Activated CD4-positive, CD25-positive, alpha-beta regulatory T cell treated with anti-CD3 and anti-CD28 coated beads, Interleukin-2, amount 50 U/mL, for 24 hours (primary cell): ENCODE data around the gene FAT1.

Experiments
- ATAC-seq, 2 donors: fragments of 150-1000 bp; cut with Tn5 transposase; one replicate each; pipeline ENCODE4 v1.10.0; 2021; ENCODE audit warnings: mild to moderate bottlenecking in 1 of 2, moderate library complexity in 1 of 2

FAT1 gene

GRCh38 chr4:186749611-186750281, 26.1 kb upstream of the FAT1 start:
- ATAC-seq, result no peak

DNA sequence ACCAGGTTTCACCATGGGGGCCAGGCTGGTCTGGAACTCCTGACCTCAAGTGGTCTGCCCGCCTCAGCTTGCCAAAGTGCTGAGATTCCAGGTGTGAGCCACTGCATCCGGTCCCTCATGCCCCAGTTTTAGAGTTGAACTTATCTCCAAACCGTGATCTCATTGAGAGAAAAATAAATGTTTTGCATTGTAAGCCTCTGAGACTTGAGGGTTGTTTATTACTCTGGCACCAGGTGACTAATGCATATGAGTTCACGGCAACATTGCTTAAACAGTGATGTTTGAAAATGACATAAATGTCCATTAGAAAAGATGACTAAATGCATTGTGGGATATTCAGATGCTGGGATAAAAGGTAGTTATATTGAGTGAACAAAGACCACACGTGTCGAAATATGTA, 22.9 kb upstream of the FAT1 start:
- no peak for ATAC-seq

DNA sequence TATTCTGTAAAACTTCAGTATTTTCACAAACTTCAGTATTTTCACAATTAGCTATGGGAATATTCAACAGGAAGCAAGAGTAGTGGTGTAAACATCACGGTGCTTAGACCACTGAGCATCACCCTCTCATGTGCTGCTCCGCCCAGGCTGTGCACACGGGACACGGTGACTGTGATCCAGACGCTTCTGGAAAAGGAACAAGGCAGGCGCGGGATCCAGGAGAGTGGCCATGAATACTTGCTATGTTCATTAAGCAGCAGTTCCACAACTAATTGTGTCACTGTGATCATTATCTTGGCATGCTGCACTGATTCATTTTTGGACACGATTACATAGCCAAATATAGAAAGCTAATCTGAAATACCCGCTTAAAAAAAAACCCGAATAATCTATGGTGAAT, 19.6 kb upstream of the FAT1 start:
- ATAC-seq, result no peak

DNA sequence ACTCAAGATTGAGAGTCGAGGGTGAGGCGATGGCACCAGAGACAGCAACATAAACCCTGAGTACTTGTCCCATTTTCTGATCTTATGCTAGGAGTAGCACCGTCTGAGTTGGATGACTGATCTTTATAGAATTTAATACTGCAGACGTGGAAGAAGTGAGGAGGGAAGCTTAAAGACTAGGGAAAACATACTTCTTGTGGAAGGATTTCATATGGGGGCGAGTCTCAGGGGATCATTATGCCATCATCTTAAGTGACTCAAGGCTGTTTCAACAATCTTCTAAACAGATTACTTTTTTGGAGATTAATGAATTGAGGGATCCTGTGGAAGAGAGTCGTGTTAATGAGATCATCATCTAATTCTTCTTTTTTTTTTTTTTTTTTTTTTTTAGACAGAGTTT, 17.2 kb upstream of the FAT1 start:
- no peak for ATAC-seq

- no peak for ATAC-seq
These were observed 16.3 kb upstream of the FAT1 start for GRCh38 chr4:186739802-186740434.

- ATAC-seq, result no peak
These were observed 15.7 kb upstream of the FAT1 start for GRCh38 chr4:186739317-186739716.

- ATAC-seq, result no peak
These were observed 14.8 kb upstream of the FAT1 start for GRCh38 chr4:186738421-186738820.

DNA sequence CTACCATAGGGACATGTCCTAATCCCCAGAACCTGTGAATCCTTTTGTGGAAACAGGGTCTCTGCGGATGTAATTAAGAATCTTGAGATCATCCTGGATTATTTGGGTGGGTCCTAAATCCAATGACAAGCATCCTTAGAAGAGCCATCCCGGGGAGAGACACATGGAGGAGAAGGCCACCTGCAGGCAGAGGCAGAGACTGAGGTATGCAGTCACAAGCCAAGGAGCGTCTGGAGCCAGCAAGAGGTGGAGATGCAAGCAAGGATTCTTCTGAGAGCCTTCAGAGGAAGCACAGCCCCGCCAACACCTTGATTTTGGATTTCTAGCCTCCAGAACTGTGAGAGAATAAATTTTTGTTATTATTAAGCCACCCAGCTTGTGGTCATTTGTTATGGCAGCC, 13.8 kb upstream of the FAT1 start:
- no peak for ATAC-seq

GRCh38 chr4:186736466-186736865, 12.8 kb upstream of the FAT1 start:
- no peak for ATAC-seq

- no peak for ATAC-seq
These were observed 10.6 kb upstream of the FAT1 start for GRCh38 chr4:186734251-186734650.

DNA sequence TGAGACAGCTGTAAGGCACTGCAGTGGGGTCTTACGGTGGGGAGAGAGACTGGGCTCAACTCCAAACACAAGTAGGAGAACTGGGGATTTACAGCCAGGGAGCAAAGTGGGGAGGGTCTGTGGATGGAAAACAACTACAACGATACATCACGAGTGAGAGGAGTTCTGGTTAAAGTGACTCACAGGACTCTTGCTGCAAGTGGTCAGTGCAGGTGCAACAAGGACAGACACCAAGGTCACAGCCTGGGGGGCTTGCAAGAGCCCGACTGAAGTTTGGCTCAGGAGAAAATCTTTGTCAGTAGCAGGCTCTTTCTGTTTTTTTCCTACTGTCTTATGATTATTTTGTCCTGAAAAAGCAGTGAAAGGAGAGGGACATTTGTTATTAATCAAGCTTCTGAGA, 10.1 kb upstream of the FAT1 start:
- ATAC-seq, result no peak

- no peak for ATAC-seq
These were observed 7.0 kb upstream of the FAT1 start for GRCh38 chr4:186730621-186731020.

DNA sequence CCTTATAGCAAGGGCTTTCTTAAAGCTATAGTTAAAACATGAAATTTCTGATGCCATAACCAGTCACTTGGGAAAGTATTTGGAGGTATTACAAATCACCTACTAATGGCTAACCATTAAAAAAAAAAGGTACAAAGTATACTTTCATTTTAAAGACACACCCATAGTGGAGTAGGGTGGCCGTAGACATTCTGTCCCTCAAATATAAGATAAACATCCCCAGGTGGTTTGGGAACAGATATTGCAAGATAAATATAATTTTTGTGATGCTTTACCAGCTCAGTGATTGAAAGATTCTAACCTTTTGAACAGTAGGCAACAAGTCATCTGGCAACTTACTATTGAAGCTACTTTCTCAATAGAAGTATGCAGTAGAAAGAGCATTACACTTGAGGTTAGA, 6.2 kb upstream of the FAT1 start:
- no peak for ATAC-seq

GRCh38 chr4:186728631-186729271, 5.1 kb upstream of the FAT1 start:
- ATAC-seq, result no peak

DNA sequence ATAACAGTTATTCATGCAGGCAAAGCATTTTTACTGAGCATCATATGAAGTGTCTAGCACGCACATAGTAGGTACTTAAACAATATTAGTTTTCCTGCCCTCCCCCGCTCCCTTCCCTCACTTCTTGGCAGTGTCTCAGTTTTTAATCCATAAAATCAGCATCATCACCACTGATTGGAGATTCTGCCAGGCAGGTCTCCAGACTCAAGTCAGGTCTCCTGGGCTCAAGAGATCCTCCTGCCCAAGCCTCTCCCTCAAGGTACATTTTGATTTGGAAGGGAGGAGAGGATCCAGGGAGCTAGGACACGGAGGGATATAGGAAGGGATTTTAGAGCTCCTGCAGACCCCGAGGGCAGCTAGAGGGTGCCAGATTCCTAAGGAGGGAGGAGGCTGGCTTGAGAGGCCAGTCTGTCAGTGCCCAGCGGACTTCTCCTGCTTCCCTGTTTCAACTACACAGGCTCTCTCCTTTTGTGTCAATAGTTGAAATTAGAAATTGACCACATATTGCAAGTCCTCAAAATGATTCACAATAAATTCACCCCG, 4.4 kb upstream of the FAT1 start:
- ATAC-seq, result no peak

- ATAC-seq, result no peak
These were observed 3.7 kb upstream of the FAT1 start for GRCh38 chr4:186727169-186727976.

GRCh38 chr4:186726426-186727168, 2.9 kb upstream of the FAT1 start:
- ATAC-seq, result no peak

- ATAC-seq, result no peak
These were observed 2.1 kb upstream of the FAT1 start for GRCh38 chr4:186725469-186726425.

DNA sequence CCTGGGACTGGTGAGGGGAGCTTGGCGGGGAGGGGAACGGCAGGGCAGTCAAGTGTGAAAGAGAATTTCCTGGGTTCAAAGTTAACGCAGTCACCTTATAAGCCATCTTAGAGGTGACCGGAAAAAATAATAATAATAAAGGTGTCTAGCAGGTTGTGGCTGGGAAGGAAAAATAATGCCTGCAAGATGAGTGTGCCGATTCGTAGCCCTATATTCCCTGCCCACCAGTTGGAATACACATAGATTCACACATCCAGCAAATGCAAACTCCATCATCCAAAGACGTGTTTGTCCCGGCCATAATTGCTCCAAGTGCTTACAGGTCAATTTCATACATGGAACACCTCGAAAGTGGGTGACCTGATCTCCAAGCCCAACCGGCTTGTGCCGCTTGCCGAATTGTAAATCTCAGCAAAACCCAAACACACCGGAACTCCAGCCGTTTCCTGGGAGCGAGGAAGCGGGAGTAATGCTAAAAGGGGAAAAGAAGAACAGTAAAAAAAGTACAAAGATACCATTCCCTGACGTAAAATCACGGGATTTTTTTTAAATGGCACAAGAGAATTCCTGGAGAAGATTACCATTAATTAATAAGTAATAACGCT, 1.3 kb upstream of the FAT1 start:
- ATAC-seq, result no peak

DNA sequence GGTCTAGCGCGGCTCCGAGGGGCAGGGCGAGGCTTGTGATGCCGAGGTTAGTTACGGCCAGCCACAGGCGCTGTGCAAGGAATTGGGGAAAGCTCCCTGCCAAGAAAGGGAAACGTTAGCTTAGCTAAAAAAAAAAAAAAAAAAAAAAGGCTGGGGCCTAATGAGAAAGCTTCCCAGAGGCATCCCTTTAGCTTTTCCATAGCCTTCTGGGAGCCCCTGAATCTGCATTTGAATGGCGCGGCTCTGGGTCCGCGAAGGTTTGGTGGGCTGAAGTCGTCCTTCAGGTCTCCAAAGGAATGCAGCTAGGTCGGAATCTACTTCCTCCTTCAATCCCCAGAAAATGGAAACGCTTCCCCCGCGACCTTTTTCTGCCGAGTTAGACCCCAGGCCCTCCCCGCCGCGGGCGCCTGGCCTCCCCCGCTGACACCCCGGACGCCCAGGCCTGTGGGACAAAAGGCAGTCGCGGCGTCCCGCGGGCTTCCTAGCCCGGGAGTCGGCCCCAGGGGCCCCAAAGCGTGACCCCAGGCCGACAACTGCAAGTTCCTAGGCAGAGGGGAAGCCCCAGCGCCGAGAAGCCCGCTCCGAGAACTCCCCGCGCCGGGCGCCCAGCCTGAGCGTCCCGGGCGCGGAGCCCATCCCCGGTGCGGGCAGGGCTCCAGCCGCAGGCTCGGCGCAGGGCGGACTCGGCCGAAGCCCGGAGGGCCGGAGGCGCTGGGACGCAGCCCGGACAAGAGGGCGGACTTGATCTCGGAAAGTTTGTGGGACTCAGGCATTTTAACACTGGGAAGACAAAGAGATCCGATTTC, 605 bp upstream of the FAT1 start:
- no peak for ATAC-seq
